ENCODE measurements around the gene NRXN3. TPM values are rescaled to one million over a fixed set of nuclear protein-coding genes. Genes with fewer than 3 reads are reported as not detected.

Gene NRXN3
- total and polyA plus RNA-seq, 8 donors, result 0.29 to 41.1 (median 9.1) TPM

GRCh38 chr14:78617735-78618134, 447.6 kb downstream of the NRXN3 start:
- WGBS, 5 donors, result 73 to 85% (median 78%) methylated on average over 5 of the region's 5 CpGs
- TF ChIP-seq CTCF (IDR thresholded peaks at IDR 0.05) (no peak), POLR2AphosphoS5 (IDR thresholded peaks at IDR 0.05) (no peak), EP300 (IDR thresholded peaks at IDR 0.05) (no peak), POLR2A (IDR thresholded peaks at IDR 0.05) (no peak)
- no peaks in the 10 kb centered on the region for H3K4me1 ChIP-seq
- peaks cover 0 to 4% (median 0%) of the 10 kb centered on the region in 3 donors for H3K27me3 ChIP-seq
- no peak overlapping the region for H3K27ac ChIP-seq
- DNase-seq, result no peak
- no peak overlapping the region for H3K4me3 ChIP-seq
- H3K9me3 ChIP-seq, result no peaks in the 10 kb centered on the region
- intact Hi-C loops (cut with DNase I; ENCODE audit: low total_unique reads), result no loop called here
- no peaks in the 10 kb centered on the region for H3K36me3 ChIP-seq

- no peaks in the 10 kb centered on the region for H3K36me3 ChIP-seq
- no peak overlapping the region for H3K4me3 ChIP-seq
- H3K27ac ChIP-seq, result no peak overlapping the region
- H3K4me1 ChIP-seq, result no peaks in the 10 kb centered on the region
- H3K9me3 ChIP-seq, result no peaks in the 10 kb centered on the region
- DNase-seq, result peak in 1 of 2 donors; percentile 5
- 87 to 96% (median 90%) methylated on average over 6 of the region's 6 CpGs for WGBS, 5 donors
- no peak for TF ChIP-seq EP300 (IDR thresholded peaks at IDR 0.05)
- no peak for TF ChIP-seq POLR2A (IDR thresholded peaks at IDR 0.05)
- no peak for TF ChIP-seq CTCF (IDR thresholded peaks at IDR 0.05)
- TF ChIP-seq POLR2AphosphoS5 (IDR thresholded peaks at IDR 0.05), result no peak
- intact Hi-C loops (cut with DNase I; ENCODE audit: low total_unique reads), result no loop called here
- H3K27me3 ChIP-seq, result peaks cover 0 to 4% (median 0%) of the 10 kb centered on the region in 3 donors
These were observed 448.2 kb downstream of the NRXN3 start for GRCh38 chr14:78618368-78618767.

- Histone ChIP-seq H3K27me3 (no peaks in the 10 kb centered on the region), H3K9me3 (no peaks in the 10 kb centered on the region), H3K4me1 (no peaks in the 10 kb centered on the region), H3K27ac (no peak overlapping the region), H3K36me3 (no peaks in the 10 kb centered on the region), H3K4me3 (no peak overlapping the region)
- TF ChIP-seq EP300 (IDR thresholded peaks at IDR 0.05) (no peak), CTCF (IDR thresholded peaks at IDR 0.05) (no peak), POLR2A (IDR thresholded peaks at IDR 0.05) (no peak), POLR2AphosphoS5 (IDR thresholded peaks at IDR 0.05) (no peak)
- intact Hi-C loops (cut with DNase I; ENCODE audit: low total_unique reads), result no loop called here
- DNase-seq, result no peak
These were observed 456.9 kb downstream of the NRXN3 start for GRCh38 chr14:78627114-78627513.

- no peak for DNase-seq
- Histone ChIP-seq H3K27ac (no peak overlapping the region), H3K27me3 (no peaks in the 10 kb centered on the region), H3K36me3 (no peaks in the 10 kb centered on the region), H3K4me1 (no peaks in the 10 kb centered on the region), H3K9me3 (peaks cover 0 to 2% (median 0%) of the 10 kb centered on the region in 4 donors), H3K4me3 (no peak overlapping the region)
- intact Hi-C loops (cut with DNase I; ENCODE audit: low total_unique reads), result no loop called here
- TF ChIP-seq POLR2AphosphoS5 (IDR thresholded peaks at IDR 0.05) (no peak), EP300 (IDR thresholded peaks at IDR 0.05) (no peak), POLR2A (IDR thresholded peaks at IDR 0.05) (no peak), CTCF (IDR thresholded peaks at IDR 0.05) (no peak)
- 92 to 100% (median 96%) methylated on average over 2 of the region's 2 CpGs for WGBS, 5 donors
These were observed 461.4 kb downstream of the NRXN3 start for GRCh38 chr14:78631551-78631950.

All from stomach (tissue), 9 donors.